CD4-positive, alpha-beta T cell treated with Interleukin-15 for 4 hours (primary cell): ENCODE data around the gene GOT2.
"Not testable (repeated sequence)": the region's sequence is repeated elsewhere in the genome, so short reads cannot be mapped to it uniquely, and the experiment has no call there.

Experiments used
- DNase-seq: peaks from one replicate; pipeline ENCODE4 v3.0.0-alpha.2; 2020; ENCODE audit warnings: low spot score

GOT2 gene

DNA sequence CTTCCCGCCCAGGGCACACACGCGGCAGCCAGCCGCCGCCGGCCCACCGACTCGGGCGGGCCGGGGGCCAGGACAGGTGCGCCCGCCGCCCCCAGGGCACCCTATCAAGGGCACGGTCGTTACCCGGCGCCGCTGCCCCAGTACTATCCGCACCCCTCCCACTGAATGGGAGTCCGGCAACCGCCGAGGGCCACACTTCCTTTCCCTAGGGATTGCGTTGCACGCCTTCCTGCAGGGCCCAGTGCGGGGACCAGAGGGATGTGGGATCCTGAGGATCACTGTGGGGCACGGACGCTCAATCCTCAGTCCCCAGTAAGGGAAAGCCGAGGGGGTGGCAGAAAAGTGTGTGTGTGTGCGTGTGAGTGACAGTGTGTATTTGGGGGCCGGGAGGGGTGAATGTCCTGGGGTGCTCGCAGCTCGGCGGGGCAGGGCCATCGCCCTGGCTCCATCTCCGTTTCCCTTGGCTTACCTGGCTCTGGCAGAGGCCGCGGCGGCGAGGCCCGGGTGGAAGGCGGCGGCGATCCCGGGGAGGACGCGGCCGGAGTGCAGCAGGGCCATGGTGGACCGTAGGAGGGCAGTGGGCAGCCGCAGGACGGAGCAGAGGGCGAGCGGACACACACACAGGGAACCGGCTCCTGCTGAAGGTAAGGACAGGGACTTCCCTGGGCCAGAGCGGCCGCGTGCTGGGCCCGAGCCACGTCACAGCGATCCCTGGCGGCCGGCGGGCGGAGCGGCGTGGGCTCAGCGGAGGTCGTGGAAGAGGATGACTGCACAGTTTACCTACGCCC, at the start of gene GOT2:
TSS of gene GOT2 (minus strand) at position 646 of the 788 bp plus-strand sequence. CDS start at position 558, 88 bp downstream.
- DNase-seq: peak; percentile 84

GRCh38 chr16:58779291-58779690, 45.2 kb upstream of the GOT2 start:
- DNase-seq: not testable (repeated sequence)

DNA sequence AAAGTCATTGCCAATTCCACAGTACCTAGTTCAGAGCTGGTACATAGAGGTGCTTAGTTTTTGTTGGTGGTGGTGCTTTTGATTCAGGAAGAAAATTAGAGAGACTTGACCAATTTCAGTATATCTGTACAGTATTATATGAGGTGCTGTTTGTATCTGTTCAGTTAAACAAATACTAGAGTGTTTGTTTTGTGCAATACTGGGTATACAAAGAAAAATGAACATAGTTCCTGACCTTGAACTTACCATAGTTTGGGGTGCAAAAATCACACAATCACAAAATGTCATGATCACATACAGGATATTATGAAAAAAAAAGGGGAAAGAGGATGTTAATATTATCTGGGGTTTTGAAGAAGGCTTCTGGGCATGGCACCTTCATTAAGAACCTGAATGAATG, 39.8 kb upstream of the GOT2 start:
- DNase-seq: no peak

DNA sequence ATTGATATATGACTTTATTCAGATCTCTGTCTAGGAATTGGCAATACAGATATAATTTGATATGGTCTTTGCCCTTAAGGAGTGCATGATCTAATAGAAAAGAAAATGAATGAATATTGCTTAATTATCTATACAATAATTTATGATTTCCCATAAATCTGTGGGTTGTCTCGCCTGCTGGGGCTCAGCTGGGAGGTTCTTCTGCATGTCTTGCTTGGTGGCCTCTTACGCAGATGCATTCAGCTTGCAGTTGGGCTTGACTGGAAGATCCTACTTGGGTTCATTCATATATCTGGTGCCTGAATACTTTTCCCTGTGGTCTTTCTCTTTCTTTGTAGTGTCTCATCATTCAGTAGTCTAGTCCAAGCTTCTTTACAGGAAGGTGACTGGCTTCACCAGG, 34.0 kb upstream of the GOT2 start:
- DNase-seq: no peak

DNA sequence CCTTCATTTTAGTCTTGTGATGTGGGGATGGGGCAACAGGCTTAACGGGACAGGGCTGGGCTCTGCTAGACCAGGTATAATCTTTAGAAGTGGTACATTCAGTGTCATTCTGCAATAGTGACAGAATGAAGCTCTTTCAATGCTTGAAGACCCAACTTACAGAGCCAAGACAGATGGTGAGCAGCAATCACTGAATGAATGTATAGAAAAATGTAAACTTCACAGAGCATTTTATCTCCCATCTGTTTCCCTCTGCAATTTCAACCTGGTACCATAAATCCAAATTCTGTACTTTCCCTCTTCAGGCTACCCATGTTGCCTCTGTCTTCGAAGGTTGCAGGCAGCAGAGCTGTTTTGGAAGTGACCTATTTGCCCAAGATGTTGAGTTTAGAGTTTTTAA, 33.5 kb upstream of the GOT2 start:
- DNase-seq: no peak

DNA sequence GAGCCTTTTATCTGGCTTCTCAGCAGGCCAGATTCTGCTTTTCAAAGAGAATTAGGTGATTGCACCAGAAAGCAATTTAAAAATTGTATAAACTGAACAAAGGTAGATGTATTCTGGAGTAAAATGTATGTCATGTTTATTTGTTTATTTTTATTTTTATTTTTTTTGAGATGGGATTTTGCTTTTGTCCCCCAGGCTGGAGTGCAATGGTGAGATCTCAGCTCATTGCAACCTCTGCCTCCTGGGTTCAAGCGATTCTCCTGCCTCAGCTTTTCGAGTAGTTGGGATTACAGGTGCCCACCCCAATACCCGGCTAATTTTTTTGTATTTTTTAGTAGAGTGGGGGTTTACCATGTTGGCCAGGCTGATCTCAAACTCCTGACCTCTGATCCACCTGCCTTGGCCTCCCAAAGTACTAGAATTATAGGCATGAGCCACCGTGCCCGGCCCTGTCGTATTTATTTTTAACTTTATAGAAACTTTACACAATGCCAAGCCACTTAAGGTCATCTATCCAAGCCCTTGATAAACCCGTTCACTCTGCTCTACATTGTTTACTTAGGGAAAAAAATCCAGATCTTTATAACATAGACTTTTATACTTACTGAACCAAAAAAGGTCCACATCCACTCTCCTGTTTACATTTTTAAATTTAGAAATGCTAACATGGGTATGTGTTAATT, 22.7 kb upstream of the GOT2 start:
- no peak for DNase-seq

DNA sequence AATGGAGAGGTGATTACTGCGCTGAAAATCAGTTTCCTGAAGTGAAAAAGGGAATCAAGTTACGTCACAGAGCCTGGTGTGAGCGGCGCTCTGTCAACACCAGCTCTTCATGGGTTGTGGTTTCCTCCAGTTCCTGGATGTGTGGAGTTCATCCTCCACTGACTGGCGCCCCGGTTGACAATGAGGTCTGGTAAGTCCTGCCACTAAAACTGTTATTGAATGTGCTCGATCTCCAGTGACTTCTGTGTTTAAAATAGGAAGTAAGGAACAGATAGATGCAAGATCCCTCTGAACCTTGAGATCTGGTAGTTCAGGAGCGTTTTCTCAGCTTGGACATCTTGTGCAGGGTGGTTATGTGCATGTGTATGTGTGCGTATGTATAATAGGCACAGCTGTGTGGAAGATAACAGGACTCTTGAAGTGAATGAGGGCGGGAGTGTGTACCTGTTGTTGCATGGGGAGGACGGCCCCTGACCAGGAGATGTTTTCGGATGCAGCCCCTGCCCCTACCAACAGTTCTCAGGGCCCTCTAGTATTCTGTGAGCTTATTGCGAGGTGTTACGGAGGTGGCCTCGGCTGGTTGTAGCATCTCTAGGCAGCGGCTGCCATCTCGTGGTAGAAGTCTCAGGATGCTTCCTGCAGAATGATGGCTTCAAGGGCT, 22.0 kb upstream of the GOT2 start:
- peak; percentile 76 for DNase-seq

DNA sequence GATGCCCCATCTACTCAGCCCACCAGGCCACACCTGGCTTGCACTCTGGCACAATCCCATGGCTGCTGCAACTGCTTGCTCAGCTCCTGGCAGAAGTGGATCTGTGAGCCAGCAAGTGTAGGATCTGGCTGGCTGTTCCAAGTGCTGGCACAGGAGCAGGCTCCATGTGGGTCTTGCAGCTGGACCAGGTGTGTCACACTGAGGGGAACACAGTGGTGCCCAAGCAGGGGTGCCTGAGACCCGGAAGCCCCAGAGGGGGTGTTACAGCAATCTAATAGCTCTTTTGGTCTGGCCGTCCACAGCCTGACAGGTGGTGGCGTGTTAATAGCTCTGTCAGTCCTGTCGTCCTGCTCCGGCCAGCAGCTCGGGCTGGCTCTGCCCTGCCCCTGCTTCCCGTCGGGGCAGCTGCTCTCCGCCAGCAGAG, 19.6 kb upstream of the GOT2 start:
- no peak for DNase-seq

GRCh38 chr16:58744497-58744896, 10.4 kb upstream of the GOT2 start:
- no peak for DNase-seq

DNA sequence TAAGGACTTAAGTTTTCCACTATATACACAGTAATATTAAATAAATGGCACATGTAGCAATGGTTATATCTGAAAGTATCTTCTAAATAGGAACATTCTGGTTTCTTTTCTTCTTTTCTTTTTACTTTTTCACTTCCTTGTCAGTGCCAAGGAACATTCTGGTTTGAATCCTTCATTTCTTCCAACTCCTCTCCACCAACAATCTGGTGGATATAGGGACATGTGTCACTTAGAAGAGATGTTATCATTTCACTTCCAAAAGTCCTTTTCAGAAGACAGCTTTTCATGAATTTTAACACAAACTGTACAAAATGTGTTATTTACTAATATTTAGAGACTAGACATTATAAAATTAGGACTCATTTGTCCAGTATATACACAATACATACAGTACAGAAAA, 7.9 kb upstream of the GOT2 start:
- no peak for DNase-seq

DNA sequence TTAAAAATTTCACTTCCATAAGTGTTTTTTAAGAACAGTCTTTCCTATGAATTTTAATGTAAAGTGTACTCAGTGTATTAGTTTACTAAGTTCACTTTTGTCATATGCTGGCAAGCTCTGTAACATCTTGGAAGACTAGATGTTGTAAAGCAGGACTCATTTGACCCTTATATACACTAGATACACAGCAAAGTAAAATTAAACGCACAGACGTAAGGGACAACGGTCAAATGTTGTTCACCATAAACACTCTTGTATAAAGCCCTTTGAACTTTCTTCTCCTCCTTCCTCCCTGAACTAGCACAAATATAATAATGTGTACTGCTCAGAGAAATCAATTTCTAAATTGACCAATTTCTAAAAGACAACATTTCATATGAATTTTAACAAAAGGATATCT, 7.0 kb upstream of the GOT2 start:
- no peak for DNase-seq

DNA sequence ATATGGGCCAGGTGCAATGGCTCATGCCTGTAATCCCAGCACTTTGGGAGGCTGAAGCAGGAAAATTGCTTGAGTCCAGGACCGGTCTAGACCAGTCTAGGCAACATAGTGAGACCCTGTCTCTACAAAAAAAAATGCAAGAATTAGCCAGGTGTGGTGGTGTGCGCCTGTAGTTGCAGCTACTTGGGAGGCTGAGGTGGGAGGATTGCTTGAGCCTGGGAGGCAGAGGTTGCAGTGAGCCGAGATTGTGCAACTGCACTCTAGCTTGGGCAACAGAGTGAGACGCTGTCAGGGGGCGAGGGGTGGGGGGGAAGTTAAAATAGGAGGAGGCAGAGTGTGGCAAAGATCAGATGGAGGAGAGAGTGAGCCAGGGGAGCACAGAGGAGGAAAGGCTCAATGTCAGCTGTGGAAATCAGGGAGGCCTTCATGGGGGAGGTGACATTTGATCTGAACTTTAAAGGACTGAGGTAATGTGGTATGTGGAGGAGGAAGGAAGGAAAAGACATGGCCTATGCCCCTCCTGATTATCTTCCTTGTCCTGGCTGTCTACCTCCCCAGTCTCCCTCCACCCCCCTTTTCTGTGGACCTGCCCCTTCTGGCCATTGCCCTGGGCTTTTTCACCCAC, 4.7 kb upstream of the GOT2 start:
- DNase-seq: no peak

- not testable (repeated sequence) for DNase-seq
Measured at GRCh38 chr16:58736341-58736740, 2.2 kb upstream of the GOT2 start.

DNA sequence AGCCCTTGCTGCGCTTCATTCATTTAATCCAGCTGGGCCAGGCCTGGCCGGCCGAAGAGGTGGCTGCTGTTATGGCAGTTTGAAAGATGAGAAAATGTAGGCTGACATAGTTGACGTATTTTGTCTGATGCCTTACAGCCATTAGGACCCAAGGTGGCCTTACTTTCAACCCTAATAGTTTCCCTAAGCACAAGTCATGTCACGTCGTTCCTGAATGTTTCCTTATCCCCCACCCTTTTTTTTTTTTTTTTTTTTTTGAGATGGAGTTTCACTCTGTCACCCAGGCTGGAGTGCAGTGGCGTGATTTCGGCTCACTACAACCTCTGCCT, 307 bp upstream of the GOT2 start:
- no peak for DNase-seq

DNA sequence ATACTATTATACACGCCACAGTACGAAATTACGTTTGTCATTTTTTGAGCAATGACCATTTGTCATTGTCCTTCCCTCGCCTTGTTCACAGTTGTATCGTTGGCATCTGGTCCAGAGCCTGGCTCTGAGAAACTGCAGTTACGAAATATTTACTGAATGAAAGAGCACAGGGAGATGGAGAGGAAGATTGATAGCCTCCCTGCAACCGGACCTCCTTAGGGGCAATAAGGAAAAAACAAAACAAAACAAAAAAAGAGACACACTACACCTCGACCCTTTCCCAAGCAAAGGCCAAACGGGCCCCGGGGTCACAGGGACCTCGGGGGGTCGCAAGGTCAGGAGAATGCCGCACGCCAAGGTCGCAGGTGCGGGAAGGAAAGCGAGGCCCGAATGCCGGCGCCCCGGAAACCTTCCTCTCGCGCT, 857 bp downstream of the GOT2 start:
- no peak for DNase-seq

- DNase-seq: peak; percentile 12
Measured at GRCh38 chr16:58732545-58733247, 1.4 kb downstream of the GOT2 start.

- no peak for DNase-seq
Measured at GRCh38 chr16:58730724-58731370, 3.3 kb downstream of the GOT2 start.

- DNase-seq: no peak
Measured at GRCh38 chr16:58727796-58728568, 6.1 kb downstream of the GOT2 start.

DNA sequence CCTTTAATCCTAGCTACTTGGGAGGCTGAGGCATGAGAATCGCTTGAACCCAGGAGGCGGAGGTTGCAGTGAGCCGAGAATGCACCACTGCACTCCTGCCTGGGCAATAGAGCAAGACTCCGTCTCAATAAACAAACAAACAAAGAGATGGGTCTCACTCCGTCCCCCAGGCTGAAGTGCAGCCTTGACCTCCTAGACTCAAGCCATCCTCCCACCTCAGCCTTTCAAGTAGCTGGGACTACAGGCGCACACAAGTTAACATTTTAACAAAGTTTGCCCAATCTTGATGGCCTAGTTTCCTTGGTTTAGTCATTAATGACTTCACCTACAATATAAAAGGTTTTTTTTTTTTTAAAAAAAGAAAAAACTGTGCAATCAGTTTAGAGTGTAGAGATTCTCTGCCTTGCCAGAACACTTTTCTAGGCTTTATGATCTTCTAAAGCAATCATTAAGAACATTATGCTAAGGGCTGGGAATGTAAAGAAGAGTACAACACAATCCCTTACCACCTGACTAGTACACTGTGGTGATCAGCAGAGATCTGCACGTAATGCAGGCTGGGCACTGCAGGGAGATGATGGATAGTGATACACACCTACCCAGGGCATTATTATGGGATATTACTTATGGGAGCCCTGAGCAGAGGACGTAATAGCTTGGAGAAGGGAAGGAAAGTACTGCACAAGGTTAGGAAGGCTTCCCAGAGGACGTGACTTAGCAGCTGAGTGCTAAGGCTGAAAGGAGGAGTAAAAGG, 6.9 kb downstream of the GOT2 start:
- DNase-seq: no peak

DNA sequence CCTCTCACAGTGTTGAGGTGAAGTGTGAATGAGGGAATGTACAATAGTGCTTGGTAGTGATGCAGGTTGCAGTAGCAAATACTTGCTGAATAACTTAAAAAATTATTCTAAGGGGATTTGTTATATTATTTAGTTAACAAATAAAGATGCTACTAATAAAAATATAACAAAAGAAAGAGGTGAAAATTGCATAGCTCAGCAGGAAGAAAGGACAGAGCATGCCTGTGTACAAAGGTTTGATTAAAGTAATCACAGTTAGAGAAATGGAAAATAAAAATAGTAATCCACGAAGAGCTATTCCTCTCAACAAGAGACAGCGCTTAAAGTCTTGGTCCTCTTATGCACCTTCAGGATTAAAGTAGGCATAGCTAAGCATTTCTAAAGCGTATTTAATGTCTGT, 11.0 kb downstream of the GOT2 start:
- DNase-seq: no peak
